Superior temporal gyrus (tissue), 1 donor: ENCODE results near the gene AAK1.
A peak's percentile ranks its signal among the peaks of the same experiment; 100 is the strongest.
"Not testable (repeated sequence)": the region's sequence is repeated elsewhere in the genome, so short reads cannot be mapped to it uniquely, and the experiment has no call there.

Source experiments
- DNase-seq: peaks from one replicate; pipeline ENCODE4 v3.0.0-alpha.2; 2016; ENCODE audit errors: extremely low spot score

The AAK1 gene

DNA sequence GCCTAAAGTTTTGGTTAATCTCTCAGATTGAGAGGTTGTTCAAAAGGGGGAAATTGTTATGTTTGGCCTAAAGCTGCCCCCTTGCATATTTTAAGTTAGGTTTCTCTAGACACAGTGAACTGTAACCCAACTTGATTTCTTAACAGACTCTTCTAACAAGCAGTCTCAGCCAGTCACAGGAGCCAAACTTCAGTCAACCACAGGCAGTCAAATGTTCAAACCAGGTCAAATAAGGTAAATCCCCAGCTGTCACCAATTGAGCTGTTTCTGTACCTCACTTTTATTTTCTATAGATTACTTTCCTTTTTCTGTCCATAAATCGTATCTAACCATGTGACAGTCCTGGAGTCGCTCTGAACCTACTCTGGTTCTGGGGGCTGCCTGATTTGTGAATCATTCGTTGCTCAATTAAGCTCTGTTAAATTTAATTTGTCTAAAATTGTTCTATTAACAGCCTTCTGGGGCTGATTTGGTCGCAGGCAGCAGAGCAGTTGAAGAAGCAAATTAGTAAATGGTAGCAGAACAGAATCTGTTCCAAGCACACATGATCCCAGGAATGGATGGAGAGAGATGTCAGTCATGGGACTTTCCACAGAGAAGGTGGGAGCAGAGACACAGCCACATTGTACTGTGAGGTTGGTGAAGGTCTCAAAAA is 189.9 kb downstream of the AAK1 start:
- DNase-seq, result peak; percentile 4

DNA sequence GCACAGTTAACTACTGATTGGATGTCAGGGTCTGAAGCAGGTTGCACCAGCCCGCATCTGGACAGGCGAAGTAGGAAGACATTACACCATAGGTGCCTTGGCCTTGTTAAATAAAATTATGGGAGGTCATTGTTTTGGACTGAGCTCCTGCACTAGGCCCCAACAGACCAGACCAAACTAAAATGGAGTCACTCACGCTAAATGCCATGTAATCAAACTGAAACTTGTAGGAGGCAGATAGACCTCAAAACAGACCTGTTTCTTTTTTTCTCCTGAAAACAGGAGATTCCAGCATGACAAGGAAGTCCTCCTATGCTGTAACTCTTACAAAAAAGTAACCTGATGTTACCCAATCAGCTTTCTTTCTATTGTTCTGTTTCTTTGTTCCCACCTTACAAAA is 190.9 kb downstream of the AAK1 start:
- no peak for DNase-seq

DNA sequence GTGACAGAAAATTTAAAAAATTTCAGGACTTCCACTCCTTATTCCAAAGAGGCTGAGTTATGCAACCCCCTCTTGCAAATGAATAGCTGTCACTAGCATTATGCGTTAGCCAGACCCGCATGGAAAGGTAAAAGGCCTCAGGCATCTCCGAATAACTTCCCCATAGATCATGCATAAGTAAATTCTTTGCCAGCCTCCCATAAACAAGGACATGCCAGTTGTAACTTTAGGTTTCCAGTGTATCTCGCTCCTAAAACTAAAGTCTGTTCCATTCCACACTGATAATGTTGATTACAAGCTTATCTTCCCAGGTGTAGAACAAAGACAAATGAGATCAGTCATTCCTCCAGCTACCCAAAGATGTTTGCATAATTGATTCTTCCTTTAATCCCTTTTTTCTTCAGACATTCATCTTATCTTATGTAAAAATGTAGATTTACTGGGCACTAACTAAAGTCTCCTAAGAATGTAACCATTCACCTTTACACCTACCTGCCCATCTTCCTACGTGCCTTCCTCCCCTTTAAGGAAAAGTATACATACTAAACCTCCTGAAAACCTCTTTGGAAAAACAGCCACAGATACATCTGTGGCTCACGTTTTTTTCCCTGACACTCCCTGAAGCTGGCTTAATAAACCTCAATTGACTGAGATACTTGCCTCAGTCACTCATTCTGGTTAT is 192.7 kb downstream of the AAK1 start:
- no peak for DNase-seq

DNA sequence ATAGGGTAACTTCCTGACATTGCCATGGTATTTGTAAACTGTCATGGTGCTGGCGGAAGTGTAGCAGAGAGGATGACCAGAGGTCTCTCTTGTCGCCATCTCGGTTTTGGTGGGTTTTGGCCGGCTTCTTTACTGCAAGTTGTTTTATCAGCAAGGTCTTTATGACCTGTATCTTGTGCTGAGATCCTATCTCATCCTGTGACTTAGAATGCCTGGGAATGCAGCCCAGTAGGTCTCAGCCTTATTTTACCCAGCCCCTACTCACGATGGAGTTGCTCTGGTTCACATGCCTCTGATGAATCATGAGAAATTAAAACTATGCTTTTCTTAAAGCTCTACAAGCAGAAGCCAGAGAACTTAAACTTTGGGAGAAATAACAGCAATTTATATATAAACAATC is 193.6 kb downstream of the AAK1 start:
- no peak for DNase-seq

GRCh38 chr2:69443673-69444072 is 199.9 kb downstream of the AAK1 start:
- DNase-seq, result not testable (repeated sequence)

- not testable (repeated sequence) for DNase-seq
These were observed 204.0 kb downstream of the AAK1 start for GRCh38 chr2:69439499-69439898.

DNA sequence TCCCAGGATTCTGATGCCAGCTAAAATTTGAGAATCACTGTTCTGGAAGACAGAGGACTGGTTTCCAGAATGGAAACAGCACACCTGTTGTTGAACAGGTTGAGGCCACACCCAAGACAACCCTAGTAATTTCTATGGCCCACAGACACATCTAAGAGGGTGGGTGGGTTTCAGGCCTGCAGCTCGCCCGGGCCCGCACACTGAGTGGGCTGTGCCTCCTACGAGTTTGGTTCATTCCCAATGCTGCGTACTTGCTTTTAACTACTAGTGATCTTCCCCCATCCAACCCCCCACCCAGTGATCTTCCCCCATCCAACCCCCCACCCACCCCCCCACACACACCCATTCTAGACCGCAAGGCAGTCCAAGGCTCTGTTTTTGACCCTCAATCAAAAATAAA is 205.0 kb downstream of the AAK1 start:
- no peak for DNase-seq

DNA sequence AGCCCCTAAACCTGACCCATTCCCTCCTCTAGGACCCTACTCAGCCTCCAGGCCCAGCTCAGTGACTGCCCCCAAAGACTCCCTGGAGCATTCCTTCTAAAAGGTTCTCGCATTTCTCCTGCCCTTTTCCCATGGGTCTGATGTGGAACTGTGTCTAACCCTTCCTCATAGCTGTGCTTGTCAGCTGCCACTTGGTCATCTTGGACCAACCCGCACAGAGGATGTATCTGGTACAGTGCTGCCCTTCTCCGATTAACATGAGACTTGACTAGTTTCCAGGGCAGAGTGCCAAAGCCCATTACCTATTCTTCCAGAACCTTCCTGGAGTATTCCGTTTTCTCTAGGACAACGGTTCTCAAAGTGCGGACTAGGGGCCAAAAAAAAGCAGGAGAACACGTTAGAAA is 205.8 kb downstream of the AAK1 start:
- no peak for DNase-seq

- DNase-seq, result peak; percentile 96
These were observed 206.4 kb downstream of the AAK1 start, which contains the start of gene NFU1 for GRCh38 chr2:69436938-69437750. NFU1 (minus strand) TSS chr2:69437435; CDS start chr2:69437422, 13 bp downstream.

DNA sequence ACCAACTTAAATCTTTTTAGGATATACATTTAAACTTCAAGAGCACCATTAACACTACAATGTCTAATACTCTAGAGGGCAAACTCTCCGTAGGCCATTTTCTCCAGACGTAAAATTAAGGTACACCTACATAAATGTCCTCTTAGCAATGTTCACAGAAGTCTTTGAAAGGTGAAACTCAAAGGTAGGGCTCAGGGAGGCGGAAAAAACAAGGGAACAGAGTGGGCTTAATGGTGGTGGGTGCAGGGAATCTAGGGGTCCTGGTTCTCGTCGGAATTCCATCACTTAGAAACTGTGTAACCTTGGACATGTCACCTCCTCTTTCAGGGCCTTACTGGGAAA is 207.0 kb downstream of the AAK1 start:
- DNase-seq, result peak; percentile 78

DNA sequence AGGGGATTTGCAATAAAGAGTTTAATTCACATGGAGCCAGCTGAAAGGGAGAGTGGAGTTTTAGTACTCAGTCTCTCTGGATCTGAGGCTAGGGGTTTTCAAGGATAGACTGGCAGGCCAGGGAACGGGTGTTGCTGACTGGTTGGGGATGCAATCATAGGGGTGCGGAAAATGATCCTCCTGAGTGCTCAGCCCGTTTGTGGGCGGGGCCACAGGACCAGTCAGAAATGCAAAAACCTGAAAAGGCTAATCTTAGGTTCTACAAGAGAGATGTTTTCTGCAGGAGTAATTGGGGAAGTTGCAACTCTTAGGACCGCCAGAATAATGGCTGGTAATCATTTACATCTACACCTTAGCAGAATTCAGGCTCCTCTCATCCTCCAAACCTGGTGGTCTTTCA is 208.8 kb downstream of the AAK1 start:
- DNase-seq, result no peak

GRCh38 chr2:69429491-69430183 is 213.9 kb downstream of the AAK1 start:
- no peak for DNase-seq

GRCh38 chr2:69428981-69429380 is 214.6 kb downstream of the AAK1 start:
- DNase-seq, result no peak

DNA sequence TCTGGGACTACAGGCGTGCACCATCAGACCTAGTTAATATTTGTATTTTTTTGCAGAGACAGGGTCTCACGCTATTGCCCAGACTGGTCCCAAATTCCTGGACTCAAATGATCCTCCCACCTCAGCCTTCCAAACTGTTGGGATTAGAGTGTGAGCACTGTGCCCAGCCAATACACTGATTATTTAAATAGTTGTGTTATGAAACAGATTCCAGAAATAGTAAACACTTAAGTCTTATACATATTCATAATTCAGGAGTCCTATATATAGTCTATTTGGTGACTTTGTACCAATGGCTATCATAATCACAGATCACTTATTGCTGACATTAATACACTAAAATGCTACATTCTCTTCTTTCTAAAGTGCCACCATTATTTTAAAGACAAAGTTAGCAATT is 219.1 kb downstream of the AAK1 start:
- no peak for DNase-seq

DNA sequence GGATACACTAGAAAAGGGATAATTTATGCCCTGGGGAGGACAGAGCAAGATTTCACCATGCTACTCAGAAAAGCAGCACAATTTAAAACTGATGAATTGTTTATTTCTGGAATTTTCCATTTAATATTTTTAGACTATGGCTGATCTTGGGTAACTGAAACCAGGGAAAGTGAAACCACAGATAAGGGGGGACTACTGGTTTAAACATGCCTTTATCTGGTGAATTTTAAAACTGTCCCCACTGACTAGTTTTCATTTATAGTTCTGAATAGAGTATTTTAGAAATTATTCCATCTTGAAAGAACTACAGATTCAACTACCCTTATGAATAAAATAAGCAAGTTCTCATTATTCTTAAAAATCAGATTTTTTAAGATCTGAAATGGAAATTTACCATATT is 221.3 kb downstream of the AAK1 start:
- no peak for DNase-seq

- not testable (repeated sequence) for DNase-seq
These were observed 224.4 kb downstream of the AAK1 start for GRCh38 chr2:69419111-69419510.

DNA sequence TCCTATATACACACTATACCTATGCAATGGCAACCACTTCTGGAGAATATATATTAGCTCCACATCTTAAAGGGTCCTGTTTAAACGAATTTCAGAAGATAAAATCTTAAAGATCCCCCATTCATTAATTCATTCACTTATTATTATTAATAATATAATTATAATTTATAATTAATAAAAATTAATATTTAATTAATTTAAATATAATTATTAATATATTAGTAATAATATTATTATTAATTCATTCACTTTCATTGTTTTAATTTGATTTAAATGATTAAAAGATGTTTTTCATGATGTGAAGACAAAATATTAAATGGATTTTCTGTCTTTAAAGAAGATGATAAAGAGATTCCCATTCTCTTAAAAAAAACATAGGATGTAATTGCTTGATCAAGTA is 227.4 kb downstream of the AAK1 start:
- DNase-seq, result no peak
